Testis (tissue), 3 donors: ENCODE data around the gene CEP104. TPM values are rescaled to one million over a fixed set of nuclear protein-coding genes. Genes with fewer than 3 reads are reported as not detected.

Experiments used
- DNase-seq: peaks from one replicate; pipeline ENCODE4 v3.0.0-alpha.2; 2019
- H3K27ac ChIP-seq, 2 donors: fragments of 200-600 bp; sonication (generic); one replicate each; pipeline ENCODE4 v1.5.1; 2019
- H3K27me3 ChIP-seq: fragments of 200-600 bp; sonication (generic); one replicate; pipeline ENCODE4 v1.5.1; 2019
- H3K36me3 ChIP-seq: fragments of 200-600 bp; sonication (generic); one replicate; pipeline ENCODE4 v1.5.1; 2017; ENCODE audit warnings: low read depth; ENCODE audit errors: missing control alignments
- H3K4me1 ChIP-seq: fragments of 200-600 bp; sonication (generic); one replicate; pipeline ENCODE4 v1.5.1; 2019
- H3K4me3 ChIP-seq, 2 donors: fragments of 200-600 bp; sonication (generic); one replicate each; pipeline ENCODE4 v1.5.1; 2017 to 2019
- H3K9me3 ChIP-seq: fragments of 200-600 bp; sonication (generic); one replicate; pipeline ENCODE4 v1.5.1; 2017
- CTCF ChIP-seq, 3 experiments: fragments of 450-650 bp in 2 of 3; fragments of 200-600 bp in 1 of 3; sonication (generic) in 1 of 3; IDR thresholded peaks; one replicate each; pipeline ENCODE4 v1.5.1; 2016 to 2019; ENCODE audit warnings: antibody characterized with exemption in 3 of 3, mild to moderate bottlenecking in 2 of 3, moderate library complexity in 1 of 3
- POLR2A ChIP-seq: fragments of 450-650 bp; IDR thresholded peaks from one replicate; pipeline ENCODE4 v1.6.1; 2017; ENCODE audit warnings: antibody characterized with exemption, mild to moderate bottlenecking, moderate library complexity
- WGBS, 2 donors: methylation state at CpG; one replicate each; pipeline ENCODE4 v1.1.5; 2018; 5-methylcytosine and 5-hydroxymethylcytosine counted together
- intact Hi-C: fragments of 100-400 bp; cut with DNase I; formaldehyde crosslinking; loops from one replicate; pipeline ENCODE4 v1.15.1; 2023; ENCODE audit warnings: low total_unique reads
- polyA plus RNA-seq: library from polyadenylated mRNA; stranded (reverse); fragments of 350-450 nt; fragmentation: Illumina TruSeq; extraction: RNeasy Lipid Tissue Mini Kit (QIAGEN cat#74804); gene quantifications from one replicate; pipeline ENCODE4 v1.2.3, GENCODE V29; 2014; ENCODE audit warnings: low read depth, low replicate concordance; ENCODE audit not compliant: insufficient read depth
- total RNA-seq, 2 donors: library from RNA; depleted of rRNA; stranded (reverse); fragments of >200 nt; gene quantifications; one replicate each; pipeline ENCODE4 v1.2.3, GENCODE V29; 2016

CEP104 gene
- total and polyA plus RNA-seq, 3 donors from 2014 or later: 41.5 to 80.4 (median 55.1) TPM

DNA sequence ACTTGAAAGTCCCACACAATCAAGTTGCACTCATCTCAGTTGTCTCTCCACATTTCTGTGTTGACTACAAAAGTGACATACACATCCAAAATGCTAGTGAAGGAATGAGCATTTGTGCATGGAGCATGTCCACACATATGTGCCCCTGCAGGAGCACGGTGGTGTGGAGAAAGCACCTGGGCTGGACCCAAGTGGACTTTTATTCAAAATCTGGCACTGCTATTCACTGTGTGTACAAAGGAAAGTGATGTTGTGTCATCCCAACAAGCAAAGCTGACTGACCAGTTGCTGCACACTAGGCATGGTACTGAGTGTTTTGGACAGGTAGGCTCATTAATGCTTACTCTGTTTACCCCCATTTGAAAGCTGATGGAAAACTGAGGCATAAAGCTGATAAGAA is 19.3 kb downstream of the CEP104 start:
- Histone ChIP-seq H3K4me1 (no peaks in the 10 kb centered on the region), H3K27me3 (no peaks in the 10 kb centered on the region), H3K9me3 (no peaks in the 10 kb centered on the region), H3K4me3 (no peak overlapping the region), H3K27ac (no peak overlapping the region), H3K36me3 (no peaks in the 10 kb centered on the region)
- 95 to 100% methylated on average over 1 of the region's 1 CpG for WGBS, 2 donors
- intact Hi-C loops: no loop called here
- TF ChIP-seq POLR2A: no peak
- DNase-seq: no peak

- WGBS, 2 donors: 96 to 98% methylated on average over 6 of the region's 6 CpGs
- no peak overlapping the region for H3K4me3 ChIP-seq
- no peak for TF ChIP-seq CTCF (IDR thresholded peaks at IDR 0.05)
- no peak for TF ChIP-seq POLR2A
- intact Hi-C loops: no loop called here
- no peak overlapping the region for H3K27ac ChIP-seq
- no peak for DNase-seq
- H3K36me3 ChIP-seq: no peaks in the 10 kb centered on the region
- H3K27me3 ChIP-seq: no peaks in the 10 kb centered on the region
- H3K9me3 ChIP-seq: no peaks in the 10 kb centered on the region
- H3K4me1 ChIP-seq: no peaks in the 10 kb centered on the region
These were observed 19.8 kb downstream of the CEP104 start for GRCh38 chr1:3837200-3837599.

GRCh38 chr1:3836421-3836820 is 20.6 kb downstream of the CEP104 start:
- Histone ChIP-seq H3K36me3 (no peaks in the 10 kb centered on the region), H3K27ac (no peak overlapping the region), H3K4me1 (no peaks in the 10 kb centered on the region), H3K9me3 (no peaks in the 10 kb centered on the region), H3K27me3 (no peaks in the 10 kb centered on the region), H3K4me3 (no peak overlapping the region)
- DNase-seq: no peak
- WGBS, 2 donors: 94 to 95% methylated on average over 11 of the region's 11 CpGs
- intact Hi-C loops: no loop called here
- TF ChIP-seq POLR2A: no peak
- no peak for TF ChIP-seq CTCF (IDR thresholded peaks at IDR 0.05)

GRCh38 chr1:3834701-3835100 is 22.3 kb downstream of the CEP104 start:
- Histone ChIP-seq H3K4me1 (no peaks in the 10 kb centered on the region), H3K4me3 (no peak overlapping the region), H3K9me3 (no peaks in the 10 kb centered on the region), H3K27ac (no peak overlapping the region), H3K36me3 (no peaks in the 10 kb centered on the region), H3K27me3 (no peaks in the 10 kb centered on the region)
- WGBS, 2 donors: 97% methylated on average over 10 of the region's 10 CpGs
- intact Hi-C loops: no loop called here
- TF ChIP-seq CTCF (IDR thresholded peaks at IDR 0.05) (no peak), POLR2A (no peak)
- DNase-seq: no peak

- no peak for TF ChIP-seq POLR2A
- Histone ChIP-seq H3K4me3 (no peak overlapping the region), H3K27ac (no peak overlapping the region), H3K36me3 (no peaks in the 10 kb centered on the region), H3K27me3 (no peaks in the 10 kb centered on the region), H3K9me3 (no peaks in the 10 kb centered on the region), H3K4me1 (no peaks in the 10 kb centered on the region)
- DNase-seq: no peak
- 78 to 80% methylated on average over 6 of the region's 6 CpGs for WGBS, 2 donors
- intact Hi-C loops: no loop called here
These were observed 25.3 kb downstream of the CEP104 start for GRCh38 chr1:3831689-3832088.

GRCh38 chr1:3828391-3828790 is 28.6 kb downstream of the CEP104 start:
- Histone ChIP-seq H3K4me3 (no peak overlapping the region), H3K36me3 (no peaks in the 10 kb centered on the region), H3K9me3 (no peaks in the 10 kb centered on the region), H3K27me3 (no peaks in the 10 kb centered on the region), H3K4me1 (no peaks in the 10 kb centered on the region), H3K27ac (no peak overlapping the region)
- WGBS, 2 donors: 91 to 96% methylated on average over 8 of the region's 8 CpGs
- DNase-seq: no peak
- TF ChIP-seq POLR2A (no peak), CTCF (IDR thresholded peaks at IDR 0.05) (no peak)
- intact Hi-C loops: no loop called here
